GM19463 (cell line): Measurements from ENCODE around the gene RAB10.
"Not testable (repeated sequence)": the region's sequence is repeated elsewhere in the genome, so short reads cannot be mapped to it uniquely, and the experiment has no call there.

ENCODE experiments used
- ATAC-seq: cut with Tn5 transposase; IDR thresholded peaks from one replicate; pipeline ENCODE4 v1.9.1; 2021; ENCODE audit warnings: mild to moderate bottlenecking, moderate library complexity; ENCODE audit not compliant: unreplicated experiment

The RAB10 gene

DNA sequence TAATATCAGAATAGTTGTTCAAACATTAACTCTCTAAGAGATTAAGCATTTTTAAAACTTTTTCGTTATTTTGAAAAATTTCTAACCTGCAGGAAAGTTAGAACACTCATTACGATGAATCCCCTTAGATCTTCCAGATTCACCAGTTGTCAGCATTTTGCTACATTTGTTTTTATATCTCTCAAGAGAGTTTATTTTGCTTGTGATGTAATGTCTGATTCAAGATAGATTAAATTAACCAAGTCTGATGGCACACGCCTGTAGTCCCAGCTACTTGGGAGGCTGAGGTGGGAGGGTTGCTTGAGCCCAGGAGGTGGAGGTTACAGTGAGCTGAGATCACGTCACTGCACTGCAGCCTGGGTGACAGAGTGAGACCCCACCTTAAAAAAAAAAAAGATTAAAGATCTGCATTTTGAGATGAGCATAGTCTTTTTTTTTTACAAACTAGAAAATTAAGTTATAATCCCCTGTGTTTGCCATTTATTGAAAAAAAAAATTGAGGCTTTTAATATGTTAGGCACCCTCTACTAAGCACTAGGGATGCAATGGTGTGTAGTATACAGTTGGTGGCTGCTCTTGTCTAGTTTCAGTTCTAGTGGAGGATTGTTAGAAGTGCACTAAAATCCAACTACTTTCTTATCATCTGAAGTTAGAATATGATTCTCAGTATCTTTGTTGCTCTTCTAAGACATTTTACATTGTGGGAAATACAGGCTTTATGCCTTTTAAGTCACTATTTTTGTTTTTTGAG lies 20.9 kb downstream of the RAB10 start:
- ATAC-seq: no peak

DNA sequence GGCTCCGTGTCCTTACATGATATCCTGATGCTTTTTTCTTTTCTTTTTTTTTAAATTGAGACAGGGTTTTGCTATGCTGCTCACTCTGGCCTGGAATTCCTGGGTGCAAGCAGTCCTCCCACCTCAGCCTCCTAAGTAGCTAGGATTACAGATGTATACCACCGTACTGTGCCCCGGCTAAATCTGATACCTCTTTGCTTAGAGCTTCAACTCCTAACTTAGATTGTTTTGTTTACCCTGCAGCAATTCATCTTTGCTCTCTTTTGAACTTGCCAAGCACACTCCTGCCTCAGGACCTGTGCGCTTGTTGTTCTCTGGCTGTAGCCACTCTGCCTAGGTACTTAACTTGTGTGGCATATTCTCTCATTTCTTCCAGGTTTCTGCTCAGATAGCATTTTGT lies 24.5 kb downstream of the RAB10 start:
- no peak for ATAC-seq

DNA sequence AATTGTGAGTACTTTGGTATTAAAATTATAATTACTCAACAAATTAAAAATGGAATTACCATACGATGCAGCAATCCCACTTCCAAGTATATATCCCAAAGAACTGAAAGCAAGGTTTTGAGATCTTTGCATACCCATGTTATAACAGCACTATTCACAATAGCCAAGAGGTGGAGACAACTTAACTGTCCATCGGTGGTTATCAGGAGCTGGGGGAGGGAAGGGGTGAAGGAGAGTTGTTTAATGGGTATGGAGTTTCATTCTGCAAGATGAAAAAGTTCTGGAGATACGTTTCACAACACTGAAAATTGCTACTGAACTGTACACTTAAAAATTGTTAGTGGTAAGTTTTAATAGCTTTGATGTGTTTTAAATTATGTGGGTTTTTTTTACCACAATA lies 25.7 kb downstream of the RAB10 start:
- no peak for ATAC-seq

DNA sequence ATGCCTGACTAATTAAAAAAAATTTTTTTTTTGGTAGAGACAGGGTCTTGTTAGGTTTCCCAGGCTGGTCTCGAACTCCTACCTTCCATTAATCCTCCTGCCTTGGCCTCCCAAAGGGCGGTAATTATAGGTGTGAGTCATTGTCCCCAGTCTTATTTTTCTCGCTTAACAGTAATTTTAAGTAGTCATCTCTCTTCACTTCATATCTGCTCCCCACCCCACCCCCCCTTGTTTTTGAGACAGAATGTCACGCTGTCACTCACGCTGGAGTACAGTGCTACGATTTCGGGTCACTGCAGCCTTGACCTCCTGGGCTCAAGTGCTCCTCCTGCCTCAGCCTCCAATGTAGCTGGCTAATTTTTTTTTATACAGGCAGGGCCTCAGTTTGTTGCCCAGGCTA lies 27.7 kb downstream of the RAB10 start:
- ATAC-seq: no peak

DNA sequence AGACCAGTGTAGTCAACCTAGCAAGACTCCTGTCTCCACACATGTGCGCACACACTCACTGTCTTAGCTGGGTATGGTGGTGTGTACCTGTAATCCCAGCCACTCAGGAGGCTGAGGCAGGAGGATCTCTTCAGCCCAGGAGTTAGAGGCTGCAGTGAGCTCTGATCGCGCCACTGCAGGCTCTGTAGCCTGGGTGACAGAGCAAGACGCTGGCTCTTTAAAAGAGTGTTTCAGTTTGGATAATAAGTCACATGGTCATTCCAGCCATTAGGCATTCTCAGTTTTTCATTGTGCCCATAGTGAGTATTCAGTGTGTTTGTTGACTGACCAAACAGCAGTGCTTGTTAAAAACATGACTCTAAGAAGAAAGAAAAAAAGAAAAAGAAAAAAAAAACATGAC lies 31.0 kb downstream of the RAB10 start:
- no peak for ATAC-seq

DNA sequence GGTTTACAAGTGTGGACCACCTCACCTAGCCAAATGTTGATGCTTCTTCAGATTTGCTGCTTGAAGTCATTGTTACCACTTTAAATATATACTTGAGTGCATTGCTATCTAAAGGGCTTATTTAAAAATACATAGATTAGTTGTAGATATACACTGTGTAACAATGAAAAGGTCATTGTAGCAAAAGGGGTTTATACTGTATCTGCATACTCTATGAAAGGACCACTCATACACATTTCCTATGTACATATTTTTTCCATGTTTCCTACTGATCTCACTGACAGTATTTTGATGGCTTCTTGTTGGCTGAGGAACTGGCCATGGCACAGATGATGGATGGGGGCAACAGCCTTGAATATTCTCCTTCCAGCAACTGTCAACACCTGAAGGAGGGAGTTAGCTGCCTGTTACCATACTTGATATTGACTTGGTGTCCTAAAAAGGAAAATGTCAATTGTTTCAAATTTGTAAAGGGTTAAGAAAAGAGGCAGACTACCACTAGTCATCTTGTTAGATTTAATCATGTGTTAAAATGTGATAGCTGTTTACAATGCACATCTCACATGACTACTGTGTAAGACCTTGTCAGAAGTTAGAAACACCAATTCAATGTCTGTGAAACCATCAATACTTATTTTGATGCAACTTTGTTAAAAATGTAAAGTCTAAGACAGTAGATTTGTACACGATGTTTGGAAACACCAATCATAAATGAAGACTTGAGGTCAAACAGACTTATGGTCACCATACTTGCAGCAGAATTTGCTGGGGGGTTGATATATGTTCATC lies 33.5 kb downstream of the RAB10 start:
- no peak for ATAC-seq

DNA sequence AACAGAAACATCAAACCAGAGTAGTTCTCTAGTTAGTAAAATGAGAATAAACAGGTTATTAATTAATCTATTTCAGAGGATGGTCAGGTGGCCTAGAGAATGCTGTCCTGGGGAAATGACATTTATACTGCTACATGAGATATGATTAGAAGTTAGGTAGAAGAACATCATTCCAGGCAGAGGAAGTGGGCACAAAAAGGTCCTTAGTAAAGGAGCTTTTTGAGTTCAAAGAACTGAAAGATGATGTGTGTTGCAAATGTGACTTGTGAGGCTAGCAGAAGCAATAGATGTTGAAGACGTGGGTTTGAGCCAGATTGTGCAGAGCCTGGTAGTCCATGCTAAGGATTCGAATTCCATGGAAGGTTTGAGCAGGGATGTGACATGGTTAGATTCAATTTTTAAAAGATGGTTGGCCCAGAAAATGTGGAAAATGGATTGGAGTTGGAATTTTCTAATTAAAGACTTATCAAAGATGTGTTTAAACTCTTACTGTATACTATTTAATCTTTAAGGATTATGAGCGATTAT lies 34.2 kb downstream of the RAB10 start:
- no peak for ATAC-seq

DNA sequence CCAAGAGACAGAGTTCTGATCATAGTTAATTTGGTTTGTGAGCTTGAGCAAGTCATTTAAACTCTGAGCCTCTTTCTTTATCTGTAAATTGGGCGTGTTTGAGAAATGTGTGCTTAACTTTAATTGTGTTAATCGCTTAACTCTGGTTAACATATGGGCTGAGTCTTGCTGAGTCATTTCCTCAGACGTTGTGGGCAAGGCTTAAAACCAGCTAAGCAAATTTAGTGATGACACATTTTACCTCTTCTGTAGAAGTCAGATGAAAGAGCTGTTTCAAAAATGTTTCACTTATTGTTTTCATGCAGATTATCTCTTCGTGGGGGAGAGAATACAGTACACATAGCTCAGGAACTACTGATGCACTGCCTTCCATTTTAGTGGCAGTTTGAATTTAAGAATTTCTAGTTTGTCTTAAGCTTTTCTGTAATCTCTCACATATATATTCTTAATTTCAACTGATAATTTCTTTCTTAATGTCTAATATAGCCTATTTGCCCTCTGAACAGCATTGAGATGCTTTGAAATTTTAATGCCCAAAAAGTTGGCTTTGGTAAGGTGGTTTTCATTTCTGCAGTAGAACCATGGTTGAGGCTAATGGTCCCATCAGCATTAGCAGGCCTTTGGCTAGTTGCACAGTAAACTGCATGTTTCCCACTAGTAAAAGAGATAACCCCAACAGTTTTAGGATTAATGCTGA lies 34.9 kb downstream of the RAB10 start:
- peak; percentile 84 for ATAC-seq

DNA sequence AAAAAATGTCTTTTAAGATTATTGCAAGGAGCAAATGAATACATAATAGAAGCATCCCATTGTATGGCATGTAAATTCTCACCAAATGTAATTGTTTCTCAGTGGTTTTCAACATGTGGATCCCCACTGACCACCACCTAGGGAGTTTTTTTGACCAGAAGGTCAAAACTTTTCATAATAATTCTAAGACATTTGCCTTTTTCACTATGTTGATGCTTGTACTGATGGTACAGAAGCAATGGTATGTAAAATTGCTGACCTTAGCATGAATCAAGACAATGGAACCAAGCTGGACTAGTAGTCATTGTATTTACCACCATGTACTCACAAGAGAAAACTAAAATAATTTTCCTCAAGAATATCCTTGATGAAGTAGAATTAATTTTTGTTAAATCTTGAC lies 36.8 kb downstream of the RAB10 start:
- no peak for ATAC-seq

DNA sequence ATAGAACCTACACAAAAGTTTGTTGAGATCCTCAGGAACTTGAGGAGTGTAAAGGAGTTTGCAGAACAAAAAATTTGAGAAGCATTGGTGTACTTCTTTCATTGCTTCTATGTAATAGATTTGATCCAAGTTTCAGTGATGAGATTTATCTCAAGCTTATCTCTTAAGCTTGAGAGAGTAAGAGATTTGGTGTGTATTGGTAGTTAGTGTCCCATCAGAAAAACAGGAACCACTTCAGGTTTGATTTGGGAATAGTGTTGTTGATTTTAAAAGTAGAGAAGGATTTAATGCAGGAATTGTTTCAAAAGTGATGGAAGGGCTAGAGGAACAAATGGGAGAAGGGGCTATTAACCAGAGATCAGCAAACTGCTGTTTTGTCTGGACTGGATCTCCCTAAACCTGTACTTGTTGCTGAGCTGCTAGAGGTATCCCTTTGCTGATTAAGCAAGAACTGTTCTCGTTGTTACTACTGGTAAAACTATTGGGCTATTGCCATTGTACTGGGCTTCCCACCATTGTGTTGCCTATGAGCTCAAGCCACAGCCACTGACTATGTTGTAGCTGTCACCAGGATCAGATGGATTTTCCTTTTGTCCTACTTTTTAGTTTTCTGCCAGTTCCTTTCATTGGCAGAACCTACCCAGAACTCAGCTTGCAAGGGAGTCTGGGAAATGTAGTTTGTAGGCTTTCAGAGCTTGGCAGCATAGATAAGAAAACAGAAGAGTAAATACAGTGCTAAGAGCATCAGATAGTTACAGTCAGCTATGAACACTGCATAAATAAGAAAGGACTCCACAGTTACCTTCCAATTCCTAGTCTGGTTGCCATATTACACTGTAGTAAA lies 39.3 kb downstream of the RAB10 start:
- no peak for ATAC-seq

DNA sequence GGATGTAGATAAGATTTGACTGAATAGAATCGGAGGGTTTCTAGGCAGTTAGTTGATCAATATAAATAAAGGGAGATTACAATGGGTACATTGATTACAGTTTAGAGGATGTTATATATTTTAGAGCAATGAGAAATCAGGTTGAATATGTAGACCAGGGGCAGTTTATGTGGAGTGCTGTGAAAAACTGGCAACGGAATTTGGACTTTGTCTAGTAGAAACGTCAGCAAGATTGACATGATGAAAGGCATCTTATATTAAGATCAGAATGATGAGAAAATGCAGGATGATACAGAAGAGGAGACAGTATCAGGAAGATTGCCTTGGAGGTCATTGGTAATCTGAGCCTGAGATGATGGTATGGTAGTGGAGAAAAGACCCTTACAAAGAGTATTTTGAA lies 39.9 kb downstream of the RAB10 start:
- no peak for ATAC-seq

DNA sequence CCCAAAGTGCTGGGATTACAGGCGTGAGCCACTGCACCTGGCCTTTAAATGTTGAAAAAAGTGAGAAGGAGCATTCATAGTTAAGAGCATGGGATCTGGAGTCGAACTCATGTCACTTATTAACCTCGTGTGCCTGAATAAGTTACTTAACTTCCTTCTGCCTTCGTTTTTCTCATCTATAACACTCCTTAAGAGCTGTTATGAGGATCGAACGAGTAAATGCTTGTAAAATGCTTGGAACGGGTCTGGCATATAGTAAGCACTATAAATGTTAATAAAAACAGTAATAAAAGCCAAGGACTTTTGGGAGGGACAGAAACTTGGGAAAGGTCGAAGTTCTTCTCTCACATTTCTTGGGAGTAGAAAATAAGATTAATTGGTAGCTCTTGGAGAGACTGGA lies 40.8 kb downstream of the RAB10 start:
- no peak for ATAC-seq

DNA sequence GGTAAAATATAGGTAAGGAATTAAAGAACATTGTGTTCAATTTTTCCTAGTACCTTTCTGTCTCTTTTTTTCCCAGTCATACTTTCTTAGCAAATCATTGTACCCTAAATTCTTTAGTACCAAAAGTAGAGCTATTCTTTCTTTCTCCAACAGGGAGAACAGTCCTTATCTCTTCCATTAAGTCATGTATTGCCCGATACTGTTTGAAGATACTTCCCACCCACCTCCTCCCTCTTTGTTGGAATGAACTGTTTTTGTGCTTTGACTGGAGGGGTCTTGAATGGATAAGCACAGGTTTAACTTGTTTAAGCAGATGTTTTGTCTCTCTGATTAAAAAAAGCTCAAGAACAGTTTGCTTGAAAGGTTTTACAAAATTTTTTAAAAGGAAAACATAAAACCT lies 41.3 kb downstream of the RAB10 start:
- no peak for ATAC-seq

DNA sequence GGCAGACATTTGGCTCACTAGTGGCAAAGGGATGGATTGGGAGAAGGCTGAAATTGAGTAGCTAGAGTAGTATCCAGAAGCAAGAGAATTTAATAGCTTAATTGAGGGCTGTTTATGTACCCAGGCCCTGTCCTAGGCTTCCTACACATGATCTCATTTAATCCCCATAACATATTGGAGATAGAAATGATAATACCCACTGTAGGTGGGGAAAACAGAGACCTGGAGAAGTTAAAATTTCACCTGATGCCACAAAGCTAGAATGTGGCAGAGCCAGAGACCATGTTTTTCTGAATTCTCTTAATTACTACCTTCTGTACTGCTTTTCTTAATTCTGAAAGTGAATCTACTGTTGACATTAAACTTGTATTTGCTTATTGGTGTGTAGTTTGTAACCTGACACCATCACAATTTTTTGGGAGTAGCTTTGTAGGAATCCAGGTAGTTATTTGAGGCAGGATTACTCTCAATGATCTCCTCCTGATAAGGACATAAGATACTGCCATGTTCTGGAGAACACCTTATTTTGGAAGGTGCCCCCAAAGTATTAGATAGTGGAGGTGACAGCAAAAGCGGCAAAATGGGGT lies 42.2 kb downstream of the RAB10 start:
- no peak for ATAC-seq

DNA sequence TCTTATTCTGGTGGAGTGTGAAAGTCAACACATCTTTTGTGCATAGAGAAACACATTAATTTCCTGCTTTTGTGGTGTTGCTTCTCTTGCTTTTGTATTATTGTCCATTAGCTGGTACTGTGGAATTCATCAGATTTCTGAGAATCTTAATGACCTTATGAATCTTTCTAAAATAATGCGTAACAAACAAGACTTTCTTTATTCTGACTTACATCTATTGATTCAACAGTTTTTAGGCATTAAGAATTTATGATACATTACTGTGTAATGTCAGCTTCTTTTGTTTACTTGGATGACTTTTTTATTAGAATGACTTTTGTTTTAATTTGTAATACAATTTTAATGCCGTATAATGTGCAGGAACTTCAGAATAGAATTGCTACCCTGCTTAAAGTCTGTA lies 43.4 kb downstream of the RAB10 start:
- ATAC-seq: no peak

DNA sequence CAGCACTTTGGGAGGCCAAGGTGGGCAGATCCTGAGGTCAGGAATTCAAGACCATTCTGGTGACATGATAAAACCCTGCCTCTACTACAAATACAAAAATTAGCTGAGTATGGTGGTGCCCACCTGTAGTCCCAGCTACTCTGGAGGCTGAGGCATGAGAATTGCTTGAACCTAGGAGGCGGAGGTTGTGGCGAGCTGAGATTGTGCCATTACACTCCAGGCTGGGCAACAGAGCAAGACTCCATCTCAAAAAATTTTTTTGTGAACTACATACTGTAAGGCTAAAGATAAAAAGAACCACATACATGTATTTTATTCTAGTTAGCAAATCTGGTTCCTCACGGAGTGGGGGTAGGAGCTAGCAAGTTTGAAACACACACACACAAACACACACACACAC lies 45.1 kb downstream of the RAB10 start:
- ATAC-seq: no peak

DNA sequence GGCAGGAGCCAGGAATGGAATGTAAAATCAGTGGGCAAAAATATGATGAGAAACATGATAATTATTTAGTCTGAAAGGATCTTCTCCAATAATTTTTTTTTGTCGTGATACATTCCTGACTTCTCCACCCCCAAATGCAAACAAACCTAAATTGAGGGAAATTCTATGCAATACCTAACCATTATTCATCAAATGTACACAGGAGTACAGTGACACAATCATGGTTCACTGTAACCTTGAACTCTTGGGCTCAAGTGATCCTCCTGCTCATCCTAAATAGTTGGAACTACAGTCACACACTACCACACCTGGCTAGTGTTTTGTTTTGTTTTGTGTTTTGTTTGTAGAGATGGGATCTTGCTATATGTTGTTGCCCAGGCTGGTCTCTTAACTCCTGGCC lies 46.5 kb downstream of the RAB10 start:
- ATAC-seq: no peak

DNA sequence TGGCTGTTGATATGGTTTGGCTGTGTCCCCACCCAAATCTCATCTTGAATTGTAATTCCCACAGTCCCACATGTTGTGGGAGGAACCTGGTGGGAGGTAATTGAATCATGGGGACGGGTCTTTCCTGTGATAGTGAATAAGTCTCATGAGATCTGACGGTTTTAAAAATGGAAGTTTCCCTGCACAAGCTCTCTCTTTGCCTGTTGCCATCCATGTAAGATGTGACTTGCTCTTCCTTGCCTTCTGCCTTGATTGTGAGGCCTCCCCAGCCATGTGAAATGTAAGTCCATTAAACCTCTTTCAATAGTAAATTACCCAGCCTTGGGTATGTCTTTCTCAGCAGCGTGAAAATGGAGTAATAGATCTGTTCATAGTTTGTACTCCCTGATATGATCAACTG lies 47.0 kb downstream of the RAB10 start:
- not testable (repeated sequence) for ATAC-seq

DNA sequence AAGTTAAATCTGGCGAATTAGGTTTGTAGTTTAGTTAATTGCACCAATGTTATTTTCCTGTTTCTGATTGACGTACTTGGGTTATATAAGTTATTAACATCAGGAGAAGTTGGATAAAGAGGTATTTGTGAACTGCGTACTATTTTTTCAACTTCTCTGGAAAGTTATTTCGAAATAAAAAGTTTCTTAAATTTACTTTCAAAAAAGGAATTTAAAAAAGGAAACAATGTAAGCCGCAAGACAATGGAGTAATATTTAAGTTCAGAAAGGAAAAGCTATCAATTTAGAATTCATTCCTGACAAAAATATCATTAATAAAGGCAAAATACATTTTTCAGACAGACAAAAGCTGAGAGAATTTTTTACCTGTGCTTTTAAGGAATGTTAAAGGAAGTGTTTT lies 47.7 kb downstream of the RAB10 start:
- no peak for ATAC-seq

DNA sequence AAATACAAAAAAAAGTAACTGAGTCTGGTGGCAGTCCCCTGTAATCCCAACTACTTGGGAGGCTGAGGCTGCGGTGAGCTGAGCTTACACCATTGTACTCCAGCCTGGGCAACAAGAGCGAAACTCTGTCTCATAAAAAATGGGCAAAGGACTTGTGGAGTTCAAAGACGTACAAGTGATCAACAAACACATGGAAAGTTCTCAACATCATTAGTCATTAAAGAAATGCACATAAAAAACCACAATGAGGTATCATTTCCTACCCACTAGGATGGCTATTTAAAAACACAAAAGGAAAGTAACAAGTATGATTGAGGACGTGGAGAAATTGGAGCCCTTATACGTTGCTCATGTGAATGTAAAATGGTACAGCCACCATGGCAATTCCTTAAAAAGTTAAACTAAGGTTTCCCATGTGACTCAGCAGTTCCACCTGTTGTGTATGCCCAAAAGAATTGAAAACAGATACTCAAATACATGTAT lies 52.3 kb downstream of the RAB10 start:
- no peak for ATAC-seq
